Osteoblast (primary cell): ENCODE data around the gene LBX1. TPM values are rescaled to one million over a fixed set of nuclear protein-coding genes. Genes with fewer than 3 reads are reported as not detected.

Experiments
- DNase-seq: peaks from one replicate; pipeline ENCODE4 v3.0.0; 2011; ENCODE audit warnings: low spot score, mixed read lengths; ENCODE audit not compliant: insufficient read length; ENCODE audit errors: missing footprints
- H2AFZ ChIP-seq: 2 replicates; pipeline ENCODE4 v1.6.0; 2011; ENCODE audit warnings: mild to moderate bottlenecking, low read length
- H3K27ac ChIP-seq: 2 replicates; pipeline ENCODE4 v1.5.1; 2011; ENCODE audit warnings: mild to moderate bottlenecking, low read depth, low read length, moderate library complexity
- H3K27me3 ChIP-seq: 2 replicates; pipeline ENCODE4 v1.6.0; 2012; ENCODE audit warnings: mild to moderate bottlenecking, control low read depth, inconsistent platforms, low read length, moderate library complexity; ENCODE audit not compliant: insufficient read depth
- H3K36me3 ChIP-seq: 2 replicates; pipeline ENCODE4 v1.5.1; 2011; ENCODE audit warnings: mild to moderate bottlenecking, low read length, control low read depth, moderate library complexity; ENCODE audit not compliant: insufficient read depth
- H3K4me1 ChIP-seq: 2 replicates; pipeline ENCODE4 v1.5.1; 2011; ENCODE audit warnings: mild to moderate bottlenecking, low read length, control low read depth, moderate library complexity; ENCODE audit not compliant: insufficient read depth
- H3K4me2 ChIP-seq: 2 replicates; pipeline ENCODE4 v1.6.0; 2011; ENCODE audit warnings: mild to moderate bottlenecking, low read length; ENCODE audit not compliant: insufficient read depth
- H3K4me3 ChIP-seq: fragments of 200-600 bp; sonication (generic); 3 replicates; pipeline ENCODE4 v1.5.1; 2012; ENCODE audit warnings: mild to moderate bottlenecking, low read length, inconsistent platforms; ENCODE audit not compliant: insufficient read depth
- H3K79me2 ChIP-seq: 2 replicates; pipeline ENCODE4 v1.6.0; 2012; ENCODE audit warnings: mild to moderate bottlenecking, low read length, control low read depth, inconsistent platforms; ENCODE audit not compliant: insufficient read depth
- H3K9me3 ChIP-seq: 2 replicates; pipeline ENCODE4 v1.5.1; 2011; ENCODE audit warnings: low read depth, low read length, control low read depth
- H4K20me1 ChIP-seq: 2 replicates; pipeline ENCODE4 v1.6.0; 2012; ENCODE audit warnings: mild to moderate bottlenecking, low read length, control low read depth; ENCODE audit not compliant: insufficient read depth
- total RNA-seq: library from RNA; depleted of rRNA; stranded (reverse); fragments of >200 nt; gene quantifications from 2 replicates; pipeline ENCODE4 v1.2.3, GENCODE V29; 2012
- TF ChIP-seq, protein P1 (sequence below): IDR thresholded peaks from 2 replicates; pipeline ENCODE4 v1.5.1; 2011; ENCODE audit warnings: mild to moderate bottlenecking, low read depth, low read length, moderate library complexity; ENCODE audit errors: extremely low read depth

LBX1 gene
- total RNA-seq, 1 donor = not detected

DNA sequence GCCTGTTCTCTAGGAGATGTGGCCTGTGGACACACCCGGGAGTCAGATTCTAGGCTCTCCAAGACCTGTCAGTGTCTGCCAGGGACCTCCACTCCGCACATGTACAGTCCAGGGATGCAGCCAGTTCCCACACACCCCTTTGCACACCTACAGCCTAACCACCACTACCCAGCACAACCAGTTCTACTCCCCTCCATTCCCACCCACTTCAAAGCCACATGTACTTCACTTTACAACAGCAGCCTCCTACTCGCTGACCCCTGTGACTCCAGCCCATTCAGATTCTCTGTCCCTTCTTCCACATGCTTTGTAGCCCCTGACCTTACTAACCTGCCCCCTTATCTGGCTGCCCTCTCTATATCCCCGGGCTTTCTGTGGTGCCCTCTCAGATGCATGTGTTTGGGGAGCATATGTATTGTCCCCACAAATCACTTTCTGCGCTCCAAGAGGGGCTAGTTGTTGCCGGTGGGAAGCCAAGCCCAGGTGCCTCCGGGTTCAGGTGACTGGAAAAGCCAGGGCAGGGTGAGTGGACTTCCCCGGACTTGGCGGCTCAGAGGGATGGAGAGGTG lies 7.2 kb downstream of the LBX1 start:
- no peaks in the 10 kb centered on the region for H3K36me3 ChIP-seq
- no peaks in the 10 kb centered on the region for H3K4me1 ChIP-seq
- no peaks in the 10 kb centered on the region for H3K79me2 ChIP-seq
- peaks cover 9% of the 10 kb centered on the region for H4K20me1 ChIP-seq
- no peak overlapping the region for H3K4me2 ChIP-seq
- TF ChIP-seq, protein P1, sequence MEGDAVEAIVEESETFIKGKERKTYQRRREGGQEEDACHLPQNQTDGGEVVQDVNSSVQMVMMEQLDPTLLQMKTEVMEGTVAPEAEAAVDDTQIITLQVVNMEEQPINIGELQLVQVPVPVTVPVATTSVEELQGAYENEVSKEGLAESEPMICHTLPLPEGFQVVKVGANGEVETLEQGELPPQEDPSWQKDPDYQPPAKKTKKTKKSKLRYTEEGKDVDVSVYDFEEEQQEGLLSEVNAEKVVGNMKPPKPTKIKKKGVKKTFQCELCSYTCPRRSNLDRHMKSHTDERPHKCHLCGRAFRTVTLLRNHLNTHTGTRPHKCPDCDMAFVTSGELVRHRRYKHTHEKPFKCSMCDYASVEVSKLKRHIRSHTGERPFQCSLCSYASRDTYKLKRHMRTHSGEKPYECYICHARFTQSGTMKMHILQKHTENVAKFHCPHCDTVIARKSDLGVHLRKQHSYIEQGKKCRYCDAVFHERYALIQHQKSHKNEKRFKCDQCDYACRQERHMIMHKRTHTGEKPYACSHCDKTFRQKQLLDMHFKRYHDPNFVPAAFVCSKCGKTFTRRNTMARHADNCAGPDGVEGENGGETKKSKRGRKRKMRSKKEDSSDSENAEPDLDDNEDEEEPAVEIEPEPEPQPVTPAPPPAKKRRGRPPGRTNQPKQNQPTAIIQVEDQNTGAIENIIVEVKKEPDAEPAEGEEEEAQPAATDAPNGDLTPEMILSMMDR = no peak
- H2AFZ ChIP-seq = no peak overlapping the region
- no peaks in the 10 kb centered on the region for H3K9me3 ChIP-seq
- DNase-seq = peak; percentile 64
- H3K4me3 ChIP-seq = no peak overlapping the region
- no peak overlapping the region for H3K27ac ChIP-seq
- peaks cover 98% of the 10 kb centered on the region for H3K27me3 ChIP-seq

DNA sequence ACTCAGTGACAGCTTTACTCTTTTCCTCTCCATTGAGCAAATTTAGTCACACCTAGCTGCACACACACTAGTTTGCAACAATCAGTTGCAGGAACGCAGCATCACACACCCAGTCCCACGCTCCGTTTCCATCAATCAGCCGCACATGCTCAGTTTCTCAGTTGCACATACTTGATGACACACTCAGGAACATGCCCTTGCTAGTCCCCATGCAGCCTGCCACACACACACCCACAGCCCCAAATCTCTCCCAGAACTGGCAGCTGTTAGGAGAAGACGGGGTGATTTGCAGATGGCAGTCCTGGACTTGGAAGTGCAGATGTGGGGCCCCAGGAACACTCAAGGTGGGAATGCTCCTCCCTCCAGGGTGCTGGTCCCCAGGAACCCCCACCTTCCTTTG lies 7.7 kb downstream of the LBX1 start:
- Histone ChIP-seq H3K27ac (no peak overlapping the region), H3K4me3 (no peak overlapping the region), H3K79me2 (no peaks in the 10 kb centered on the region), H3K27me3 (peaks cover 98% of the 10 kb centered on the region), H4K20me1 (peaks cover 9% of the 10 kb centered on the region), H3K4me2 (no peak overlapping the region), H3K9me3 (no peaks in the 10 kb centered on the region), H2AFZ (no peak overlapping the region), H3K36me3 (no peaks in the 10 kb centered on the region), H3K4me1 (no peaks in the 10 kb centered on the region)
- TF ChIP-seq, protein P1 = no peak
- DNase-seq = peak; percentile 65

DNA sequence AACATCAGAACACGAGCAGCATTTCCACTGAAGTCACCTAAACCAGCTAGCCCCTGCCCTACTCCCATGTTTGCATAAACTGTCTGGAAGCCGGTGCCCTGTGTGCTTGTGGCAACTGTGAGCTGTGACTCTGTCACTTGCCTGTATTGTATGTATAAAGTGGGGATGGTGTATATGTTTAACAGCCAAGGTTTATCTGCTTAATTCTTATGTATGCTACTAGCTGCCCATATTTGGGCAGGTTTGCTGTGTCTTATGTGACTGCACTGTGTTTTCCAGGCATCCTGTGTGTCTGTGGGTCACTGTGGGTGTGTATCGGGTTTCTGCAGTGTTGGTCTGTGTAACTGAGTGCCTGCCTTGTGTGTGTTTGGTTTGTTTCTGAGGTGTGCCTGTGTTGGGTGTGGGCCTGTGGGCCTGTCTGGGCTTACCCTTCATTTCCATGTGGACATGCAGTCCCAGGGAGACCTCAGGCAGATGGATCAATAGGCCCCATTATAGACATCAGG lies 9.3 kb downstream of the LBX1 start:
- Histone ChIP-seq H3K36me3 (no peaks in the 10 kb centered on the region), H3K4me3 (no peak overlapping the region), H4K20me1 (peaks cover 5% of the 10 kb centered on the region), H2AFZ (no peak overlapping the region), H3K4me2 (no peak overlapping the region), H3K9me3 (no peaks in the 10 kb centered on the region), H3K27ac (no peak overlapping the region), H3K79me2 (no peaks in the 10 kb centered on the region), H3K4me1 (no peaks in the 10 kb centered on the region), H3K27me3 (peaks cover 98% of the 10 kb centered on the region)
- TF ChIP-seq, protein P1 = no peak
- DNase-seq = peak; percentile 75

DNA sequence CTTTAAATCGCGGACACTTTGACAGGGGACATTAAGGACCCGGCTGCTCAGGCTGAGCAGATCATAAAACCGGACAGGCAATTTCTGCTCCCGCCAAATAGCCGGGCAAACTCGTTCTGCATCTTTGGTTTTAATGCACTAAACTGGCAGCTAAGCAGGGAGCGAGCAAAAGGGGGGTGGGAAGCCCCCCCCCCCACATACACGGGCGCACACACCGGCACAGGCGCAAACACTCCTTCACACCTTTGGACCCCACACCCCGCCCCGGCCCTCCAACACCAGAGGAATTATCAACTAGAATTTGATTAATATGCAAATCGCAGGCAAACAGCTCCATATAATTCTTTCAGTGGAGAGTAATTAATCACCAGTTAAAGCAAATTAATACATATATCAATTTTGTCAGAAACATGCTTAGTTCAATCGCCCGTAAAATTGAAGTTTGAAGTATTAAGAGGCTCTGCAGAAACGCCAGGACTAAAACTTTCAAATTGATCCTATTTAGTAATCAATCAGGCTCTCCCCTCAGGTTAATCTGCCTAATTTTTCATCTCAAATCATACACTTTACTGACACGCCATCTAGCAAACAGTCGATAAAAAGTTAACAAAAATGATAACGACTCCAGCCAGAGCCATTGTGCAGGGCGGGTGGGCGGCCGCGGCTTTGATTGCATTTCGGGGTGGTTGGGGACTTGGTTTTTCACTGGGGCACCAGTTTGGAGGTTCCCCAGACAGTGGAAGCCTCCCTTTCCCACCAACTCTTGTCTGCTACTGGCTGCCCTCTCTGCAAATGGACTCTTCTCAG lies 9.9 kb downstream of the LBX1 start:
- DNase-seq = peak; percentile 76
- no peak overlapping the region for H2AFZ ChIP-seq
- H3K9me3 ChIP-seq = no peaks in the 10 kb centered on the region
- H3K4me1 ChIP-seq = no peaks in the 10 kb centered on the region
- peaks cover 6% of the 10 kb centered on the region for H4K20me1 ChIP-seq
- H3K4me2 ChIP-seq = no peak overlapping the region
- peaks cover 99% of the 10 kb centered on the region for H3K27me3 ChIP-seq
- H3K27ac ChIP-seq = no peak overlapping the region
- H3K4me3 ChIP-seq = no peak overlapping the region
- no peaks in the 10 kb centered on the region for H3K36me3 ChIP-seq
- TF ChIP-seq, protein P1 = no peak
- no peaks in the 10 kb centered on the region for H3K79me2 ChIP-seq
